ENCODE data around the gene GHSR. TPM values are rescaled to one million over a fixed set of nuclear protein-coding genes. Genes with fewer than 3 reads are reported as not detected.

GHSR gene
- total RNA-seq, 1 experiment from 2014 or later: not detected

GRCh38 chr3:172448661-172449465 lies 607 bp upstream of the GHSR start (continued):
- TF ChIP-seq ZBTB33 (IDR thresholded peaks at IDR 0.05; ENCODE audit: extremely low read depth, insufficient replicate concordance, low read length): no peak
- TF ChIP-seq ATF3 (IDR thresholded peaks at IDR 0.05): no peak
- TF ChIP-seq SIN3A (IDR thresholded peaks at IDR 0.05; ENCODE audit: low read depth): no peak
- no peak for TF ChIP-seq EZH2 (IDR thresholded peaks at IDR 0.05)
- no peak for TF ChIP-seq EZH2phosphoT487 (IDR thresholded peaks at IDR 0.05; ENCODE audit: borderline replicate concordance)
- TF ChIP-seq YY1 (IDR thresholded peaks at IDR 0.05; ENCODE audit: extremely low read depth, insufficient replicate concordance, low read depth, low read length): no peak
- no peak for TF ChIP-seq SP1 (IDR thresholded peaks at IDR 0.05; ENCODE audit: low read depth)
- TF ChIP-seq ZFX (IDR thresholded peaks at IDR 0.05): no peak

- Histone ChIP-seq H3K4me1 (ENCODE audit: control insufficient read depth in 1 of 2, insufficient read depth in 2 of 2, low read length in 2 of 2) (no peaks in the 10 kb centered on the region), H3K36me3 (ENCODE audit: control insufficient read depth in 1 of 2, insufficient read depth in 2 of 2, low read length in 2 of 2) (no peaks in the 10 kb centered on the region), H4K20me1 (ENCODE audit: insufficient read depth) (no peaks in the 10 kb centered on the region), H3K9ac (ENCODE audit: low read length) (no peak overlapping the region), H2AFZ (ENCODE audit: low read depth, low read length, poor library complexity, severe bottlenecking) (no peak overlapping the region), H3K79me2 (ENCODE audit: insufficient read depth, low read length) (no peaks in the 10 kb centered on the region), H3K4me3 (replicated peaks in 1 of 2; ENCODE audit: low read depth in 1 of 2, low read length in 2 of 2) (no peak overlapping the region), H3K27me3 (ENCODE audit: insufficient read depth, low read length) (no peaks in the 10 kb centered on the region), H3K9me3 (ENCODE audit: control insufficient read depth in 1 of 2, insufficient read depth in 1 of 2, low read depth in 1 of 2, low read length in 2 of 2) (no peaks in the 10 kb centered on the region), H3K9me2 (ENCODE audit: insufficient read depth) (no peaks in the 10 kb centered on the region), H3K4me2 (ENCODE audit: low read length) (no peak overlapping the region), H3K27ac (ENCODE audit: low read depth, low read length) (no peak overlapping the region)
- TF ChIP-seq EZH2phosphoT487 (IDR thresholded peaks at IDR 0.05; ENCODE audit: borderline replicate concordance) (no peak), SP1 (IDR thresholded peaks at IDR 0.05; ENCODE audit: low read depth) (no peak), FOSL1 (IDR thresholded peaks at IDR 0.05; ENCODE audit: low read depth) (no peak), EGR1 (IDR thresholded peaks at IDR 0.05; ENCODE audit: low read depth) (no peak), ZFX (IDR thresholded peaks at IDR 0.05) (no peak), MAX (IDR thresholded peaks at IDR 0.05) (no peak), CEBPB (IDR thresholded peaks at IDR 0.05; ENCODE audit: low read depth) (no peak), ATF3 (IDR thresholded peaks at IDR 0.05) (no peak), REST (IDR thresholded peaks at IDR 0.05; ENCODE audit: low read depth) (no peak)
- POLR2A ChIA-PET: no interaction called here
- ATAC-seq (no peak), DNase-seq (ENCODE audit: low read depth, low spot score) (no peak)
- intact Hi-C loops (cut with micrococcal nuclease): no loop called here
- BruUV-seq (replicated peaks): no TSS peak
- CTCF ChIA-PET: interaction anchor here (0.8 kb wide), 1 partner anchor 15 kb away, joined by 3 read pairs; no protein-coding TSS in a partner anchor
- RAD21 ChIA-PET (ENCODE audit: low non-redundant PET in 1 of 2, low total read pairs in 2 of 2, uncharacterized antibody in 2 of 2, unreplicated experiment in 2 of 2): no interaction called here
Measured at GRCh38 chr3:172446198-172446597, 2.1 kb downstream of the GHSR start.
